Liver (tissue), 9 donors: Measurements from ENCODE around the gene TFAP2A. TPM values are rescaled to one million over a fixed set of nuclear protein-coding genes. Genes with fewer than 3 reads are reported as not detected.

Experiments
- DNase-seq: peaks from one replicate; pipeline ENCODE4 v3.0.0-alpha.2; 2017; ENCODE audit warnings: low spot score
- H3K27ac ChIP-seq, 2 donors: one replicate each; pipeline ENCODE4 v1.7.0; 2013; ENCODE audit warnings: inconsistent platforms in 2 of 2, low read length in 2 of 2, control low read depth in 1 of 2, low read depth in 1 of 2, mild to moderate bottlenecking in 1 of 2
- H3K27me3 ChIP-seq, 4 donors: one replicate each; pipeline versions ENCODE4 v1.6.1 to v1.7.0; 2013; ENCODE audit warnings: low read length in 3 of 4, inconsistent platforms in 1 of 4, mild to moderate bottlenecking in 1 of 4, moderate library complexity in 1 of 4; ENCODE audit not compliant: control insufficient read depth in 4 of 4, insufficient read depth in 4 of 4
- H3K36me3 ChIP-seq, 4 donors: one replicate each; pipeline versions ENCODE4 v1.6.1 to v1.7.0; 2013; ENCODE audit warnings: low read length in 3 of 4, mild to moderate bottlenecking in 3 of 4, low read depth in 1 of 4, moderate library complexity in 1 of 4; ENCODE audit not compliant: control insufficient read depth in 4 of 4, insufficient read depth in 3 of 4
- H3K4me1 ChIP-seq, 4 donors: one replicate each; pipeline versions ENCODE4 v1.6.1 to v1.7.0; 2013; ENCODE audit warnings: low read length in 3 of 4, mild to moderate bottlenecking in 3 of 4, moderate library complexity in 1 of 4; ENCODE audit not compliant: control insufficient read depth in 4 of 4, insufficient read depth in 4 of 4
- H3K4me3 ChIP-seq, 3 donors: one replicate each; pipeline versions ENCODE4 v1.6.1 to v1.7.0; 2013; ENCODE audit warnings: low read length in 3 of 3, control low read depth in 1 of 3, low read depth in 1 of 3, mild to moderate bottlenecking in 1 of 3
- H3K9ac ChIP-seq, 2 donors: one replicate each; pipeline ENCODE4 v1.7.0; 2013; ENCODE audit warnings: low read length in 2 of 2, mild to moderate bottlenecking in 2 of 2, moderate library complexity in 2 of 2, control low read depth in 1 of 2, low read depth in 1 of 2
- H3K9me3 ChIP-seq, 4 donors: one replicate each; pipeline versions ENCODE4 v1.6.1 to v1.7.0; 2013; ENCODE audit warnings: low read length in 3 of 4; ENCODE audit not compliant: control insufficient read depth in 4 of 4
- FOXA1 ChIP-seq: IDR thresholded peaks from 2 replicates; pipeline ENCODE4 v1.6.1; 2016; ENCODE audit warnings: antibody characterized with exemption
- GABPA ChIP-seq, 2 donors: IDR thresholded peaks in 1 of 2; conservative IDR thresholded peaks in 1 of 2; 2 replicates each; pipeline ENCODE4 v1.6.1; 2016; ENCODE audit warnings: antibody characterized with exemption in 2 of 2, mild to moderate bottlenecking in 1 of 2, moderate library complexity in 1 of 2
- RAD21 ChIP-seq, 2 donors: IDR thresholded peaks; 2 replicates each; pipeline ENCODE4 v1.6.1; 2016; ENCODE audit warnings: antibody characterized with exemption in 2 of 2, mild to moderate bottlenecking in 2 of 2
- RXRA ChIP-seq, 2 donors: IDR thresholded peaks; 2 replicates each; pipeline ENCODE4 v1.6.1; 2017 to 2018; ENCODE audit warnings: antibody characterized with exemption in 2 of 2, mild to moderate bottlenecking in 1 of 2
- TAF1 ChIP-seq: conservative IDR thresholded peaks from 2 replicates; pipeline ENCODE4 v1.6.1; 2016; ENCODE audit warnings: antibody characterized with exemption, mild to moderate bottlenecking
- YY1 ChIP-seq: IDR thresholded peaks from 2 replicates; pipeline ENCODE4 v1.6.1; 2016; ENCODE audit warnings: antibody characterized with exemption, mild to moderate bottlenecking
- WGBS: extraction: QIAGEN DNeasy Blood & Tissue Kit; methylation state at CpG from one replicate; pipeline ENCODE4 v1.1.7; 2013; 5-methylcytosine and 5-hydroxymethylcytosine counted together
- polyA plus RNA-seq, 2 donors: library from polyadenylated mRNA; stranded (reverse) in 1 of 2; unstranded in 1 of 2; fragments of 200-250 nt in 1 of 2; fragments of >200 nt in 1 of 2; fragmentation: Nextera tagmentation in 1 of 2; extraction: Ambion mirVana in 1 of 2; gene quantifications; one replicate each; pipeline versions ENCODE4 v1.2.1 to v1.2.3, GENCODE V29; 2013 to 2015
- total RNA-seq, 2 donors: library from RNA; depleted of rRNA; stranded (reverse); fragments of >200 nt; gene quantifications; one replicate each; pipeline ENCODE4 v1.2.3, GENCODE V29; 2014
- TF ChIP-seq, protein P1 (sequence below): IDR thresholded peaks from 2 replicates; pipeline ENCODE4 v1.6.1; 2016; ENCODE audit warnings: antibody characterized with exemption
- TF ChIP-seq, protein P2 (sequence below): IDR thresholded peaks from 2 replicates; pipeline ENCODE4 v1.6.1; 2016; ENCODE audit warnings: antibody characterized with exemption
- TF ChIP-seq, protein P3 (sequence below): IDR thresholded peaks from 2 replicates; pipeline ENCODE4 v1.6.1; 2016; ENCODE audit warnings: antibody characterized with exemption
- TF ChIP-seq, protein P4 (sequence below): fragments of 150-350 bp; IDR thresholded peaks from 2 replicates; pipeline ENCODE4 v1.5.1; 2017; ENCODE audit warnings: improper control_type of control experiment, low read depth, low read length; ENCODE audit not compliant: missing input control
- donor health status: healthy.
- donor health status: healthy.
- donor health status: healthy.
- donor health status: healthy.
- donor health status: healthy.

TFAP2A gene
- total and polyA plus RNA-seq, 4 donors: 0.03 to 0.08 TPM; not detected in 2

DNA sequence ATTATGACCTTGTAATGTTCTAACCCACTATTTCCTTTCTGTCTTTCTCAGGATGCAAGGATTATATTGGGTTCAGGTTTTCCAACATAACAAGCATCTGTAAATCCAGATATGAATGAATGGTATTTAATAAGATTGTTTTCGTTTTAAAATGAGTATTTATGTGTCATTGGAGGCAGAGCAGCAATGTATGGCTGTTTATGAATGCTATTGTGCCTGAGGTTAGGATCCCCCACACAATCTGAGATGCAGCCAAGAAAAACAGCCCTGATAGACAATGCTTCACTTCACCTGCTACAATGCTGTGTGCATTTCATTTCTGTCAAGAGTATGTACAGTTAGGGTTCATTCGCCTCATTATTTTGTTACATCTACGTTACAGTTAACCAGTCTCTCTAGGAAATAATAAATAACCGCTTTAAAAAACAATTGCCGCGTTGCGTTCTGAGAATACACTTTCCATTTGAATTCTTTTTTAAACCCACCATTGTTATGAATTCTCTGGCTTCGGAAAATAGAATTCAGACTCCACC is 19.6 kb downstream of the TFAP2A start:
- WGBS: 3% methylated on average over 8 of the region's 8 CpGs

DNA sequence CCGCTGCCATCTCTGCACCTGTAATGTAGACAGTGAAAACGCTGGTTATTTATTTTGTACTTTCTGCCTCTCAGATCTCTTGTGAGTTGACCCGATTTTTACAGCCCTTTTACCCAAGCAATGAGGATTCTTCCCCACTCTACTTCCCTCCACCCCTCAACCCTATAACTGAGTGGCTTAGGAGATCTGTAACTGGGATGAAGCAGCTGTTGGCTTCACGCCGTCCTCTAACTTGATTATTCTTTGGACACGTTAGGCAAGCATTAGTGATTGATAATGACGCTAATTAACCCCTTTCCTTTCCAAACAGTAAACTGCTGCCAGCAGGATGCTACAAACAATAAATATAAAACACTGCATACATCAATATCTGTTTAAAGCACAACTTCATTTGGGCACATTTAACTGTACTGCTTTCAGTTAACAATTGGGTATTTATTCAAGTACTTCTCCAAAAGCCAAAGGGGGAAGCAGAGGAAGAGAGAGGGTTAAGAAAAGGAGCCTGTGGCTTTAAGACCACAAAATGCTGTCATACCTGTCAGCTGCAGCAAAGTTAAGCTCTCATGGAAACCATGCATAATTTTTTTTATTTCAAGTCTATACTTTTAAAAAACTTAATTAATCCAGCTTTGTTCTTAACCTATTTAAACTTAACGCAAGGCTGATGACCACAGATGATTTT is 21.2 kb downstream of the TFAP2A start:
- 6% methylated on average over 8 of the region's 8 CpGs for whole genome bisulfite sequencing

More for the DNA sequence above, 19.6 kb downstream of the TFAP2A start:
- H3K9ac ChIP-seq: no peak overlapping the region
- DNase-seq: no peak
- H3K36me3 ChIP-seq: no peaks in the 10 kb centered on the region
- H3K27me3 ChIP-seq: peaks cover 9 to 36% (median 21%) of the 10 kb centered on the region in 4 donors
- peaks cover 0 to under 1% (median 0%) of the 10 kb centered on the region in 4 donors for H3K9me3 ChIP-seq
- TF ChIP-seq, protein P1, sequence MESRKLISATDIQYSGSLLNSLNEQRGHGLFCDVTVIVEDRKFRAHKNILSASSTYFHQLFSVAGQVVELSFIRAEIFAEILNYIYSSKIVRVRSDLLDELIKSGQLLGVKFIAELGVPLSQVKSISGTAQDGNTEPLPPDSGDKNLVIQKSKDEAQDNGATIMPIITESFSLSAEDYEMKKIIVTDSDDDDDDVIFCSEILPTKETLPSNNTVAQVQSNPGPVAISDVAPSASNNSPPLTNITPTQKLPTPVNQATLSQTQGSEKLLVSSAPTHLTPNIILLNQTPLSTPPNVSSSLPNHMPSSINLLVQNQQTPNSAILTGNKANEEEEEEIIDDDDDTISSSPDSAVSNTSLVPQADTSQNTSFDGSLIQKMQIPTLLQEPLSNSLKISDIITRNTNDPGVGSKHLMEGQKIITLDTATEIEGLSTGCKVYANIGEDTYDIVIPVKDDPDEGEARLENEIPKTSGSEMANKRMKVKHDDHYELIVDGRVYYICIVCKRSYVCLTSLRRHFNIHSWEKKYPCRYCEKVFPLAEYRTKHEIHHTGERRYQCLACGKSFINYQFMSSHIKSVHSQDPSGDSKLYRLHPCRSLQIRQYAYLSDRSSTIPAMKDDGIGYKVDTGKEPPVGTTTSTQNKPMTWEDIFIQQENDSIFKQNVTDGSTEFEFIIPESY: no peak
- TF ChIP-seq, protein P2, sequence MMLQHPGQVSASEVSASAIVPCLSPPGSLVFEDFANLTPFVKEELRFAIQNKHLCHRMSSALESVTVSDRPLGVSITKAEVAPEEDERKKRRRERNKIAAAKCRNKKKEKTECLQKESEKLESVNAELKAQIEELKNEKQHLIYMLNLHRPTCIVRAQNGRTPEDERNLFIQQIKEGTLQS: no peak
- TF ChIP-seq, protein P3, sequence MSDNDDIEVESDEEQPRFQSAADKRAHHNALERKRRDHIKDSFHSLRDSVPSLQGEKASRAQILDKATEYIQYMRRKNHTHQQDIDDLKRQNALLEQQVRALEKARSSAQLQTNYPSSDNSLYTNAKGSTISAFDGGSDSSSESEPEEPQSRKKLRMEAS: no peak
- TF ChIP-seq RAD21 (IDR thresholded peaks at IDR 0.05) (no peak), TAF1 (no peak)
- TF ChIP-seq, protein P4, sequence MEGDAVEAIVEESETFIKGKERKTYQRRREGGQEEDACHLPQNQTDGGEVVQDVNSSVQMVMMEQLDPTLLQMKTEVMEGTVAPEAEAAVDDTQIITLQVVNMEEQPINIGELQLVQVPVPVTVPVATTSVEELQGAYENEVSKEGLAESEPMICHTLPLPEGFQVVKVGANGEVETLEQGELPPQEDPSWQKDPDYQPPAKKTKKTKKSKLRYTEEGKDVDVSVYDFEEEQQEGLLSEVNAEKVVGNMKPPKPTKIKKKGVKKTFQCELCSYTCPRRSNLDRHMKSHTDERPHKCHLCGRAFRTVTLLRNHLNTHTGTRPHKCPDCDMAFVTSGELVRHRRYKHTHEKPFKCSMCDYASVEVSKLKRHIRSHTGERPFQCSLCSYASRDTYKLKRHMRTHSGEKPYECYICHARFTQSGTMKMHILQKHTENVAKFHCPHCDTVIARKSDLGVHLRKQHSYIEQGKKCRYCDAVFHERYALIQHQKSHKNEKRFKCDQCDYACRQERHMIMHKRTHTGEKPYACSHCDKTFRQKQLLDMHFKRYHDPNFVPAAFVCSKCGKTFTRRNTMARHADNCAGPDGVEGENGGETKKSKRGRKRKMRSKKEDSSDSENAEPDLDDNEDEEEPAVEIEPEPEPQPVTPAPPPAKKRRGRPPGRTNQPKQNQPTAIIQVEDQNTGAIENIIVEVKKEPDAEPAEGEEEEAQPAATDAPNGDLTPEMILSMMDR: no peak
- H3K4me3 ChIP-seq: no peak overlapping the region
- no peaks in the 10 kb centered on the region for H3K4me1 ChIP-seq
- no peak overlapping the region for H3K27ac ChIP-seq

More for the DNA sequence above, 21.2 kb downstream of the TFAP2A start:
- no peak overlapping the region for H3K9ac ChIP-seq
- no peaks in the 10 kb centered on the region for H3K36me3 ChIP-seq
- TF ChIP-seq YY1 (no peak), GABPA (IDR thresholded peaks at IDR 0.05 in 1 of 2, conservative IDR thresholded peaks at IDR 0.05 in 1 of 2) (no peak), RAD21 (IDR thresholded peaks at IDR 0.05) (no peak), FOXA1 (no peak), RXRA (IDR thresholded peaks at IDR 0.05) (no peak)
- TF ChIP-seq, protein P2: no peak
- TF ChIP-seq, protein P1: no peak
- TF ChIP-seq, protein P3: no peak
- H3K9me3 ChIP-seq: peaks cover 0 to 4% (median 0%) of the 10 kb centered on the region in 4 donors
- H3K4me1 ChIP-seq: no peaks in the 10 kb centered on the region
- peaks cover 12 to 41% (median 22%) of the 10 kb centered on the region in 4 donors for H3K27me3 ChIP-seq
- no peak overlapping the region for H3K4me3 ChIP-seq
- H3K27ac ChIP-seq: no peak overlapping the region
- no peak for DNase-seq
